ENCODE measurements around the gene LAMA2.
"Not testable (repeated sequence)": the region's sequence is repeated elsewhere in the genome, so short reads cannot be mapped to it uniquely, and the experiment has no call there.

Gene LAMA2

DNA sequence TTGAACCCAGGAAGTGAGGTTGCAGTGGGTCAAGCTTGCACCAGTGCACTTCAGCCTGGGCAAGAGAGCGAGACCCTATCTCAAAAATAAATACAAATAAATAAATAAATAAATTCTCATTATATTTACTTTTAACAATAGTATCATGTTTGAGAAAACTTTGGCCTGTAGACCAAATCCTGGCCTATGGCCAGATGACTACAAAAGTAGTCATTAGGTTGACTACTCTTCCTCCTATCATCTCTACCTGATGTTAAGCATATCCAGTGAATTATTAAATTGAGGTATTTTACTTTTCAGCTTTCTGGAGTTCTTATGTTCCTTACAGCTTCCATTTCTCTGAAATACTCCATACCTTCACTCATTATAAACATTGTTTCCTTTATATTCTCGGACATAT is 280.6 kb downstream of the LAMA2 start:
- TF ChIP-seq CTCF (IDR thresholded peaks at IDR 0.05; ENCODE audit: low read depth, low read length, missing control alignments): no peak
- H3K4me3 ChIP-seq (replicated peaks; ENCODE audit: low read depth, low read length): no peak overlapping the region
- DNase-seq (ENCODE audit: extremely low read depth, low read depth): no peak

GRCh38 chr6:129164032-129164431 is 281.1 kb downstream of the LAMA2 start:
- no peak for DNase-seq (ENCODE audit: extremely low read depth, low read depth)
- H3K4me3 ChIP-seq (replicated peaks; ENCODE audit: low read depth, low read length): no peak overlapping the region
- no peak for TF ChIP-seq CTCF (IDR thresholded peaks at IDR 0.05; ENCODE audit: low read depth, low read length, missing control alignments)

GRCh38 chr6:129172279-129172995 is 289.5 kb downstream of the LAMA2 start:
- not testable (repeated sequence) for DNase-seq (ENCODE audit: extremely low read depth, low read depth); H3K4me3 ChIP-seq (replicated peaks; ENCODE audit: low read depth, low read length)

DNA sequence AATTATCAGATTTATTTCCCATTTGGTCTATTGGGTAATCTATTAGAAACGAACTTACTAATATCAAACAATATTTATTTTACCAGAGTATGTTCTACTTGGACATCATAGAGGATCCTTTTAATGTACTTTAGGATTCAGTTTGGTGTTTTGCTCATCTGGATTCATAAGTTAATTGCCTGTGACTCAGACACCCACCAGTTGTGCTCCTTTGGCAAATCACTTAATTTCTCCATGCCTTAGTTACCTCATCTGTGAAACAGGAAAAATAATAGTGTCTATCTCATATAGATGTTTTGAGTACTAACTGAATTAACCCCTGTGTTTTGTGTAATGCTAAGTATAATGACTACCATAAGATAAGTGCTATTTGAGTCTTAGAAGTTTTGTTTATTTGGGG is 292.1 kb downstream of the LAMA2 start:
- no peak for DNase-seq (ENCODE audit: extremely low read depth, low read depth)
- no peak overlapping the region for H3K4me3 ChIP-seq (replicated peaks; ENCODE audit: low read depth, low read length)
- no peak for TF ChIP-seq CTCF (IDR thresholded peaks at IDR 0.05; ENCODE audit: low read depth, low read length, missing control alignments)

GRCh38 chr6:129177801-129178200 is 294.9 kb downstream of the LAMA2 start:
- no peak overlapping the region for H3K4me3 ChIP-seq (replicated peaks; ENCODE audit: low read depth, low read length)
- no peak for DNase-seq (ENCODE audit: extremely low read depth, low read depth)
- no peak for TF ChIP-seq CTCF (IDR thresholded peaks at IDR 0.05; ENCODE audit: low read depth, low read length, missing control alignments)

DNA sequence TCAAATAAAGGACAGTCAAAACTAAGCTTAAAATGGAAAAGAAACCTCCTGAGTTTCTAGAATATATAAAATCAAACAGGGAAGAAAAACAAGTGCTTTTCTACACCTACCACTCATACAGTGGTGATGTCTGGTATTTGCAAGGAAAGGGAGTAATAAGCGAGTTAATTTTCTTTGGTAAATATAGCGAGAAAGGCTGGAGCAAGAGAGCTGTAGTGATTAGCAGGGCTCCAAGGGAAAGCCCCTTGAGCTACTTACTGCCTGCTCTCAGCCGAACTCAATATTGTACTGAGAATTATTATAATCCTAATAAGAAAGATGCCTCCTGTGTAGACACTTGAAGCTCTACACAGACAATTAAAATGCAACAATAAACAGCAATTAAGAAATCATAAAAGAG is 296.3 kb downstream of the LAMA2 start:
- TF ChIP-seq CTCF (IDR thresholded peaks at IDR 0.05; ENCODE audit: low read depth, low read length, missing control alignments): no peak
- H3K4me3 ChIP-seq (replicated peaks; ENCODE audit: low read depth, low read length): no peak overlapping the region
- no peak for DNase-seq (ENCODE audit: extremely low read depth, low read depth)

DNA sequence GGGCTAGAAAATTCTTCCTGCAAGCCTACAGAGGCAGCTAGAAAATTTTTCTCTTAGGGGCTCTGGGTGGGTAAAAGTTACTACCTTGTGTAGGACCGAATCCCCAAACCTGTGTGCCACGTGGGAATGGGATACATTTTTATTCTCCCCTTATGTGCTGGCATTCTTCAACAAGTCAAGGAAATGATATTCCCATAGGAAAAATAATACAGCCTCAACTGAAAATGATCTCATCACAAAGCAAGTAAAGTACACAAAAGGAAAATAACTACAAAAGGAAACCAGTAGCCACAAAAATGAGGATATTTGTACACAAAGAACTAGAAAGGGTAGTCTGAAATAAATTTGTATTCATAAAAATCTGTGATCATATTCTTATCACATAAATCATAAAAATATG is 298.1 kb downstream of the LAMA2 start:
- no peak for TF ChIP-seq CTCF (IDR thresholded peaks at IDR 0.05; ENCODE audit: low read depth, low read length, missing control alignments)
- DNase-seq (ENCODE audit: extremely low read depth, low read depth): no peak
- H3K4me3 ChIP-seq (replicated peaks; ENCODE audit: low read depth, low read length): no peak overlapping the region

Measured in HFF-Myc (cell line).